Activated CD8-positive, alpha-beta T cell treated with anti-CD3 and anti-CD28 coated beads for 36 hours (primary cell): Measurements from ENCODE around the gene ISCU. TPM values are rescaled to one million over a fixed set of nuclear protein-coding genes. Genes with fewer than 3 reads are reported as not detected.
"Not testable (repeated sequence)": the region's sequence is repeated elsewhere in the genome, so short reads cannot be mapped to it uniquely, and the experiment has no call there.

Experiments used
- ATAC-seq: fragments of 200-7000 bp; cut with Tn5 transposase; one replicate; pipeline ENCODE4 v1.10.0; 2021; ENCODE audit warnings: mild to moderate bottlenecking, moderate library complexity
- CTCF ChIA-PET: fragments of 350-600 bp; sonication (Branson Sonifier 250); formaldehyde crosslinking; loops from one replicate; lab custom pipeline; 2021; ENCODE audit warnings: antibody characterized with exemption; lab: Charles Lee
- POLR2A ChIA-PET: fragments of 350-600 bp; sonication (Branson Sonifier 250); formaldehyde crosslinking; loops from one replicate; lab custom pipeline; 2021; ENCODE audit warnings: antibody characterized with exemption; lab: Charles Lee
- DNase-seq: peaks from one replicate; pipeline ENCODE4 v3.0.0-alpha.2; 2020
- H3K27ac Mint-ChIP-seq: one replicate; pipeline ENCODE4 v1.8.0; 2021; ENCODE audit warnings: mild to moderate bottlenecking, mixed read lengths
- H3K27me3 Mint-ChIP-seq: one replicate; pipeline ENCODE4 v1.8.0; 2021; ENCODE audit warnings: mixed read lengths
- H3K36me3 Mint-ChIP-seq: one replicate; pipeline ENCODE4 v1.8.0; 2021; ENCODE audit warnings: low read depth, mixed read lengths
- H3K4me1 Mint-ChIP-seq: one replicate; pipeline ENCODE4 v1.8.0; 2021; ENCODE audit warnings: low read depth, mixed read lengths
- H3K4me3 Mint-ChIP-seq: one replicate; pipeline ENCODE4 v1.8.0; 2021; ENCODE audit warnings: mild to moderate bottlenecking, moderate library complexity, mixed read lengths
- H3K9me3 Mint-ChIP-seq: one replicate; pipeline ENCODE4 v1.8.0; 2021; ENCODE audit warnings: mixed read lengths
- intact Hi-C: fragments of 100-400 bp; cut with micrococcal nuclease; formaldehyde crosslinking; loops from one replicate; pipeline ENCODE4 v1.10.0; 2022
- total RNA-seq, 2 experiments: library from RNA; stranded (reverse); gene quantifications; one replicate each; pipeline ENCODE4 v1.2.3, GENCODE V29; 2021
- TF ChIP-seq, protein P1 (sequence below): fragments of 200-600 bp; IDR thresholded peaks from one replicate; pipeline ENCODE4 v1.8.0; 2022; ENCODE audit warnings: antibody characterized with exemption, mild to moderate bottlenecking

ISCU gene
- total RNA-seq, 2 experiments from 2014 or later = 69.4 to 70.5 TPM

DNA sequence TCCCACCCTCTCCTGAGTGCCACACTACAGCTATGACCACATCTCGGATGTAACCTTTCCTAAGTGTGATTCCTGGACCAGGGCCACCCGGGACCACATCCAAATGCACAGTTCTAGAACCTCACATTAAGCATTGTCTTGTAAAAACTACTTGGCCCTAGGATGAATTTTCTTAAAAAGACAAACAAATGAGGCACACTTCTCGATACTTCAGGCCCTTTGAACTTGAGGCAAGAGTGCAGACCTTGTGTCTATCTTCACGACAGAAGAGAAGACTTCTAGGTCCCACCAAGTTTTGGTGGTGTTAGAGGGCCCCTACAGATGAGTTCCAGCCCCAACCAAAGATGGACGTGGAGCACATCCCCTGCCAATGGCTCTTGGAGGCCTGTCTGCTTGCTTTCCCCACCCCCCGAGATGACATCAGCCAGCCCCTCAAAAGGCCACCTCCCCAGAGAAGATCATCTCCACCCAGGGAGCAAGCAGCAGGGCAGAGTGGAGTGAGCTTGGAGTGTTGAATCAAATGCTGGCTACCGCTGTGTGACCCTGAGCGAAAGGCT, 9.3 kb downstream of the ISCU start:
- TF ChIP-seq, protein P1, sequence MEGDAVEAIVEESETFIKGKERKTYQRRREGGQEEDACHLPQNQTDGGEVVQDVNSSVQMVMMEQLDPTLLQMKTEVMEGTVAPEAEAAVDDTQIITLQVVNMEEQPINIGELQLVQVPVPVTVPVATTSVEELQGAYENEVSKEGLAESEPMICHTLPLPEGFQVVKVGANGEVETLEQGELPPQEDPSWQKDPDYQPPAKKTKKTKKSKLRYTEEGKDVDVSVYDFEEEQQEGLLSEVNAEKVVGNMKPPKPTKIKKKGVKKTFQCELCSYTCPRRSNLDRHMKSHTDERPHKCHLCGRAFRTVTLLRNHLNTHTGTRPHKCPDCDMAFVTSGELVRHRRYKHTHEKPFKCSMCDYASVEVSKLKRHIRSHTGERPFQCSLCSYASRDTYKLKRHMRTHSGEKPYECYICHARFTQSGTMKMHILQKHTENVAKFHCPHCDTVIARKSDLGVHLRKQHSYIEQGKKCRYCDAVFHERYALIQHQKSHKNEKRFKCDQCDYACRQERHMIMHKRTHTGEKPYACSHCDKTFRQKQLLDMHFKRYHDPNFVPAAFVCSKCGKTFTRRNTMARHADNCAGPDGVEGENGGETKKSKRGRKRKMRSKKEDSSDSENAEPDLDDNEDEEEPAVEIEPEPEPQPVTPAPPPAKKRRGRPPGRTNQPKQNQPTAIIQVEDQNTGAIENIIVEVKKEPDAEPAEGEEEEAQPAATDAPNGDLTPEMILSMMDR = no peak
- Mint-ChIP-seq H3K4me3 (no peak overlapping the region), H3K9me3 (no peaks in the 10 kb centered on the region), H3K27ac (no peak overlapping the region), H3K36me3 (peaks cover 35% of the 10 kb centered on the region), H3K4me1 (peaks cover 88% of the 10 kb centered on the region), H3K27me3 (no peaks in the 10 kb centered on the region)
- intact Hi-C loops = no loop called here
- DNase-seq (no peak), ATAC-seq (no peak)
- CTCF ChIA-PET = interaction anchor here (0.9 to 24.3 kb wide), 5 partner anchors 9 to 93 kb away, joined by 3 to 645 read pairs (median 6); partner anchors contain the start of genes ISCU and SELPLG
- POLR2A ChIA-PET = interaction anchor here (7.4 to 14.9 kb wide), 2 partner anchors 45 to 59 kb away, joined by 70 to 225 read pairs; partner anchors contain the start of gene SELPLG

DNA sequence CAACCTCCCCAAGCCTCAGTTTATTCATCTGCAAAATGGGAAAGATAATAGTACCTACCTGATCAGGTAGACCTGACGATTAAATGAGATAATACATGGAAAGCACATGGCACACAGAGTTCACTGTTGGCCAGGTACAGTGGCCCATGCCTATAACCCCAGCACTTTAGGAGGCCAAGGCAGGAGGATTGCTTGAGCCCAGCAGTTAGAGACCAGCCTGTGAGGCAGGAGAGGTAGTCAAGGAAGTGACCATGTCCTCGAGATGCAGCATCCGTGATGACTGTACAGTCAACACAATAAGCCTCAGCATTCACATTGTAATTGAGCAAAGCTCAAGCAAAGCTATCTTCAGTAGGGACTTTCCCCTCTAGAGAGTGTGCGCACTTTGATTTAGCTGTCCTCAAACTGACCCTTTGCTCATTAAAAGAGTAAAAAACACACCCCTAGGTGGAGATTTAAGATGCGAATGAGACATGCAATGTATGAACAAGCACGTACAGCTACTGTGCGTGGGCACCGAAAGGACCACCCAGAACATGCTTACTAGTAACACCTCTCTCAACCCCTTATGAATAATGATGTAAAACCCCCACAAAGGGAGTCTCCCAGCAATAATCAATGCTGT, 9.9 kb downstream of the ISCU start:
- intact Hi-C loops = no loop called here
- no peaks in the 10 kb centered on the region for H3K27me3 Mint-ChIP-seq
- H3K9me3 Mint-ChIP-seq = no peaks in the 10 kb centered on the region
- H3K4me3 Mint-ChIP-seq = no peak overlapping the region
- CTCF ChIA-PET = interaction anchor here (1.1 to 24.3 kb wide), 4 partner anchors 43 to 92 kb away, joined by 3 to 645 read pairs (median 4); no protein-coding TSS in a partner anchor
- no peak overlapping the region for H3K27ac Mint-ChIP-seq
- H3K36me3 Mint-ChIP-seq = peaks cover 29% of the 10 kb centered on the region
- TF ChIP-seq, protein P1 = no peak
- ATAC-seq (peak; percentile 12), DNase-seq (peak; percentile 38)
- POLR2A ChIA-PET = interaction anchor here (7.4 to 14.9 kb wide), 2 partner anchors 45 to 58 kb away, joined by 70 to 225 read pairs; partner anchors contain the start of gene SELPLG
- peaks cover 82% of the 10 kb centered on the region for H3K4me1 Mint-ChIP-seq

DNA sequence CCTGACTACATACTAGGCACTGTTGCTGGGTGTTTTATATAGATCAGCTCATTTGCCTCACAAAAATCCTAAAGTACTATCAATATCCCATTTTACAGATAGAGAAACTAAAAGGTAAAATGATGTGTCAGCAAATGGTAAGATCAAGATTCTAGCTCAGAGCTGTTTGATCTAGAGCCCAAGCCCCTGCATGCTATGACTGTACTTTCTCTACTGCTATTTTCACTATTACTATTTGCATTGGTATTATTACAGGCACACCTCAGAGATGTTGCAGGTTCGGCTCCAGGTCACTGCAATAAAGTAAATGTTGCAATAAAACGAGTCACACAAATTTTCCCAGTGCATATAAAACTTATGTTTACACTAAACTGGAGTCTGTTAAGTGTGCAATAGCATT, 10.9 kb downstream of the ISCU start:
- DNase-seq = peak; percentile 62
- TF ChIP-seq, protein P1 = no peak
- H3K36me3 Mint-ChIP-seq = peaks cover 20% of the 10 kb centered on the region
- CTCF ChIA-PET = interaction anchor here (1.0 to 24.3 kb wide), 6 partner anchors 8 to 91 kb away, joined by 3 to 645 read pairs (median 4); no protein-coding TSS in a partner anchor
- H3K9me3 Mint-ChIP-seq = no peaks in the 10 kb centered on the region
- peaks cover 72% of the 10 kb centered on the region for H3K4me1 Mint-ChIP-seq
- H3K27ac Mint-ChIP-seq = no peak overlapping the region
- H3K4me3 Mint-ChIP-seq = no peak overlapping the region
- no peaks in the 10 kb centered on the region for H3K27me3 Mint-ChIP-seq
- POLR2A ChIA-PET = interaction anchor here (7.4 to 14.9 kb wide), 2 partner anchors 44 to 57 kb away, joined by 70 to 225 read pairs; partner anchors contain the start of gene SELPLG
- intact Hi-C loops = no loop called here
- peak; percentile 46 for ATAC-seq

DNA sequence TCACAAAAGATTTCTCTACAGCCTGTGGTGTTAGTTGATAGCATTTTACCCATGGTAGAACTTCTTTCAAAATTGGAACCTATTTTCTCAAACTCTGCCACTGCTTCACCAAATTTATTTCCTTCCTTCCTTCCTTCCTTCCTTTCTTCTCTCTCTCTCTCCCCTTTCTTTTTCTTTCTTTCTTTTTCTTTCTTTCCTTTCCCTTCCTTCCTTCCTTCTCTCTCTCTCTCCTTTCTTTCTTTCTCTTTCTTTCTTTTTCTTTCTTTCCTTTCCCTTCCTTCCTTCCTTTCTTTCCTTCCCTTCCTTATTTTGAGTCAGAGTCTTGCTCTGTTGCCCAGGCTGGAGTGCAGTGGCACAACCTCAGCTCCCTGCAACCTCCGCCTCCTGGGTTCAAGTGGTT, 11.9 kb downstream of the ISCU start:
- DNase-seq, ATAC-seq, H3K4me3 Mint-ChIP-seq, H3K27ac Mint-ChIP-seq, intact Hi-C loops, H3K27me3 Mint-ChIP-seq, H3K9me3 Mint-ChIP-seq: not testable (repeated sequence)
- peaks cover 12% of the 10 kb centered on the region for H3K36me3 Mint-ChIP-seq
- ChIA-PET CTCF (interaction anchor here (24.3 kb wide), 1 partner anchor 41 kb away, joined by 645 read pairs; no protein-coding TSS in a partner anchor), POLR2A (interaction anchor here (7.4 kb wide), 1 partner anchor 43 kb away, joined by 70 read pairs; no protein-coding TSS in a partner anchor)
- H3K4me1 Mint-ChIP-seq = peaks cover 67% of the 10 kb centered on the region

DNA sequence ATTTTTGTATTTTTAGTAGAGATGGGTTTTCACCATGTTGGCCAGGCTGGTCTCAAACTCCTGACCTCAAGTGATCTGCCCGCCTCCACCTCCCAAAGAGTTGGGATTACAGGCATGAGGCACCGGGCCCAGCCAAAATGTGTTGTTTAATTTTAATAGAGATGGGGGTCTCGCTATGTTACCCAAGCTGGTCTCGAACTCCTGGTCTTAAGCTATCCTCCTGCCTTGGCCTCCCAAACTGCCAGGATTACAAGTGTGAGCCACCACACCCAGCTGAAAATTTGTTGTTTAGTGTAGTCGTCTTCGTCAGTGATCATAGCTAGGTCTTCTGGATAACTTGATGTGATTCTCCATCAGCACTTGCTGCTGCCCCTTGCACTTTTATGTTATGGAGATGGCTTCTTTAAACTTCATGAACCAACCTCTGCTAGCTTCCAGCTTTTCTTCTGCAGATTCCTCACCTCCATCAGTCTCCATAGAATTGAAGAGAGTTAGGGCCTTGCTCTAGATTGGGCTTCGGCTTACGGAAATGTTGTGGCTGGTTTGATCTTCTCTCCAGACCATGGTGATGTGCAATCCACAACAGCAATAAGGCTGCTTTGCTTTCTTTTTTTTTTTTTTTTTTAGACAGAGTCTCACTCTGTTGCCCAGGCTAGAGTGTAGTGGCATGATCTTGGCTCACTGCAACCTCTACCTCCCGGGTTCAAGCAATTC, 13.0 kb downstream of the ISCU start:
- Mint-ChIP-seq H3K9me3 (peaks cover 6% of the 10 kb centered on the region), H3K4me3 (no peak overlapping the region), H3K36me3 (peaks cover 5% of the 10 kb centered on the region), H3K27ac (no peak overlapping the region), H3K27me3 (no peaks in the 10 kb centered on the region), H3K4me1 (peaks cover 58% of the 10 kb centered on the region)
- CTCF ChIA-PET = interaction anchor here (1.0 to 24.3 kb wide), 3 partner anchors 13 to 90 kb away, joined by 3 to 645 read pairs (median 4); partner anchors contain the start of gene ISCU
- ATAC-seq (no peak), DNase-seq (no peak)
- POLR2A ChIA-PET = interaction anchor here (1.3 to 2.1 kb wide), 2 partner anchors 14 to 35 kb away, joined by 4 to 7 read pairs; partner anchors contain the start of genes ISCU and SART3
- intact Hi-C loops = no loop called here
- TF ChIP-seq, protein P1 = no peak
